ENCODE data around the gene PXK.

PXK gene

GRCh38 chr3:58322793-58323192, 9.9 kb upstream of the PXK start:
- no peak overlapping the region for H2AFZ ChIP-seq (ENCODE audit: low read length)
- no peak overlapping the region for H3K4me2 ChIP-seq (ENCODE audit: low read depth, low read length, poor library complexity, severe bottlenecking)
- H3K4me1 ChIP-seq (ENCODE audit: insufficient read depth, low read length, poor library complexity, severe bottlenecking): peaks cover 13% of the 10 kb centered on the region

GRCh38 chr3:58323529-58324390, 8.9 kb upstream of the PXK start:
- Histone ChIP-seq H3F3A (ENCODE audit: low read depth) (no peaks in the 10 kb centered on the region), H3K36me3 (ENCODE audit: insufficient read depth, low read length) (peaks cover 5% of the 10 kb centered on the region; the same call in 1 of the 2 replicates), H4K20me1 (ENCODE audit: insufficient read depth, low read length, poor library complexity, severe bottlenecking) (no peaks in the 10 kb centered on the region), H3K79me2 (ENCODE audit: insufficient read depth, low read length) (no peaks in the 10 kb centered on the region), H3K9me3 (ENCODE audit: insufficient read depth, low read depth, low read length) (no peaks in the 10 kb centered on the region), H3K27me3 (ENCODE audit: insufficient read depth, low read length, poor library complexity, severe bottlenecking) (no peaks in the 10 kb centered on the region), H3K4me2 (ENCODE audit: low read depth, low read length, poor library complexity, severe bottlenecking) (no peak overlapping the region), H3K9me2 (replicated peaks; ENCODE audit: low read depth, low read length) (no peaks in the 10 kb centered on the region), H3K4me1 (ENCODE audit: insufficient read depth, low read length, poor library complexity, severe bottlenecking) (peaks cover 13% of the 10 kb centered on the region), H2AFZ (ENCODE audit: low read length) (no peak overlapping the region), H3K9ac (ENCODE audit: low read depth, low read length, poor library complexity, severe bottlenecking) (no peak overlapping the region), H3K4me3 (ENCODE audit: low read length, poor library complexity, severe bottlenecking) (no peak overlapping the region)
- TF ChIP-seq CTCF (conservative IDR thresholded peaks at IDR 0.05; ENCODE audit: low read length): no peak
- no peak for TF ChIP-seq EZH2phosphoT487 (IDR thresholded peaks at IDR 0.05; ENCODE audit: borderline replicate concordance)

More at GRCh38 chr3:58322793-58323192, 9.9 kb upstream of the PXK start:
- no peak overlapping the region for H3K4me3 ChIP-seq (ENCODE audit: low read length, poor library complexity, severe bottlenecking)
- H3F3A ChIP-seq (ENCODE audit: low read depth): no peaks in the 10 kb centered on the region
- no peaks in the 10 kb centered on the region for H4K20me1 ChIP-seq (ENCODE audit: insufficient read depth, low read length, poor library complexity, severe bottlenecking)
- no peaks in the 10 kb centered on the region for H3K9me3 ChIP-seq (ENCODE audit: insufficient read depth, low read depth, low read length)
- no peaks in the 10 kb centered on the region for H3K9me2 ChIP-seq (replicated peaks; ENCODE audit: low read depth, low read length)
- no peaks in the 10 kb centered on the region for H3K79me2 ChIP-seq (ENCODE audit: insufficient read depth, low read length)
- H3K36me3 ChIP-seq (ENCODE audit: insufficient read depth, low read length): peaks cover 13% of the 10 kb centered on the region; the same call in 1 of the 2 replicates
- H3K9ac ChIP-seq (ENCODE audit: low read depth, low read length, poor library complexity, severe bottlenecking): no peak overlapping the region
- TF ChIP-seq CTCF (conservative IDR thresholded peaks at IDR 0.05; ENCODE audit: low read length) (no peak), EZH2phosphoT487 (IDR thresholded peaks at IDR 0.05; ENCODE audit: borderline replicate concordance) (no peak)
- no peaks in the 10 kb centered on the region for H3K27me3 ChIP-seq (ENCODE audit: insufficient read depth, low read length, poor library complexity, severe bottlenecking)

GRCh38 chr3:58324391-58325390, 8.0 kb upstream of the PXK start:
- no peaks in the 10 kb centered on the region for H4K20me1 ChIP-seq (ENCODE audit: insufficient read depth, low read length, poor library complexity, severe bottlenecking)
- H2AFZ ChIP-seq (ENCODE audit: low read length): no peak overlapping the region
- H3K9me3 ChIP-seq (ENCODE audit: insufficient read depth, low read depth, low read length): no peaks in the 10 kb centered on the region
- no peak overlapping the region for H3K4me3 ChIP-seq (ENCODE audit: low read length, poor library complexity, severe bottlenecking)
- H3K27me3 ChIP-seq (ENCODE audit: insufficient read depth, low read length, poor library complexity, severe bottlenecking): no peaks in the 10 kb centered on the region
- peaks cover 13% of the 10 kb centered on the region for H3K4me1 ChIP-seq (ENCODE audit: insufficient read depth, low read length, poor library complexity, severe bottlenecking)
- H3K79me2 ChIP-seq (ENCODE audit: insufficient read depth, low read length): no peaks in the 10 kb centered on the region
- H3K9ac ChIP-seq (ENCODE audit: low read depth, low read length, poor library complexity, severe bottlenecking): no peak overlapping the region
- peak overlapping the region; percentile 20 for H3K4me2 ChIP-seq (ENCODE audit: low read depth, low read length, poor library complexity, severe bottlenecking)
- TF ChIP-seq EZH2phosphoT487 (IDR thresholded peaks at IDR 0.05; ENCODE audit: borderline replicate concordance) (no peak), CTCF (conservative IDR thresholded peaks at IDR 0.05; ENCODE audit: low read length) (no peak)
- H3K36me3 ChIP-seq (ENCODE audit: insufficient read depth, low read length): no peaks in the 10 kb centered on the region
- no peaks in the 10 kb centered on the region for H3F3A ChIP-seq (ENCODE audit: low read depth)
- H3K9me2 ChIP-seq (replicated peaks; ENCODE audit: low read depth, low read length): no peaks in the 10 kb centered on the region

Data from Loucy (cell line).